Stimulated activated CD4-positive, alpha-beta T cell treated with anti-CD3 and anti-CD28 coated beads, Interleukin-1b, Interleukin-23, amount 100 ng/mL, for 24 hours (primary cell): ENCODE results near the gene SLC2A13.
"Not testable (repeated sequence)": the region's sequence is repeated elsewhere in the genome, so short reads cannot be mapped to it uniquely, and the experiment has no call there.

Source experiments
- DNase-seq, 4 experiments: peaks; one replicate each; pipeline ENCODE4 v3.0.0-alpha.2; 2020; ENCODE audit warnings: low read depth in 4 of 4, low spot score in 1 of 4

SLC2A13 gene

DNA sequence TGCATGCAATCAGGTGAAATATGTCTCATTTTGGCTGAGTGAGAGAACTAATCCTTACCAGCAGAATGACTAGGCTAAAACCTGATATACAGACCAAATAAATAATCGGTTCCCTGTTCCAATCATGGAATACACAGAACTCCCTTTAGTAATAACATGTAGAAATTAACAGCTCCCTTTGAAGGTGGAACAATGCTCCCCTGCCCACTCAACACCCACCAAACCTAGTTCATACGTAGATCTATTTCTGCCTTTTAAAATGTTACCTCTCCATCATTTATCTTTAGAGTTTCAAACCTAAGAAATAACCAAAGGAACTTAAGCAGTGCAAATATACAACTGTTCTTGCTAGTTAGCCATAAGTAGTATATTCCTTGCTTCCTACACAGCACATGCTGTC, 332.6 kb downstream of the SLC2A13 start:
- no peak for DNase-seq

DNA sequence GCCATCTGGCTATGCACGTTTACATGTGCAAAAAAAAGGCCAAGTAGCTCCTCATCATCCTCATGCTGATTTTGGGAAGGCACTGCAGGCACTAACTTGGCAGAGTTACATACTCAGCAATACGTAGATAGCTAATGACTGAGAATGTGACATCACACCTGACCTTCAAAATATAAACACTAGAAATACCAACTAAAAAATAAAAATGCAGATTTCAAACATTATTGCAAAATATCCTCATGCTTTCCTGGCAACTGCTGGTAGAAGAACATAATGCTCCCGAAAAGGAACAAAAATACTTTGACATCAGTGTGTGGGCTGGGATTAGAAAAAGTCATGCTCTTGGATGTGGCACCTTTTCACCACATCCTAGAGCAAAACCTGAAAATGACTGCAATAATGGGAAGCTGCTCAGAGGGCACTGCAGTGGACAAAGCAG, 333.0 kb downstream of the SLC2A13 start:
- no peak for DNase-seq

DNA sequence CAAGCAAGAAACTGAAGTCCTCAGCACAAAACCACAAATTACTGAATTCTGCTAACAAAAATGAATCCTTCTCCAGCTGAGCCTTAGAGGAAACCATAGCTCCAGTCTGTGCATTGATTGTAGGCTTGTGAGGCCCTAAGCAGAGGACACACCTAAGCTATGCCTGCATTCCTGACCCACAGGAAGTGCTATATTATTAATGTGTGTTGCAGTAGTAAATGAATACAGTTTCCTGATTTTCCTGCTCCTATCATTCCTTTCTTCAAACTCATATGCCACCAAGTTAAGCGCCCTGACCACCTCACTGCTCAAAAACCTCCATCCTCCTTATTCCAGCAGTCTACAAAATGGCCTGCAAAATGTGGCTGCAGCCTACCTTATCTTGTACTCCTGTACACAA, 334.4 kb downstream of the SLC2A13 start:
- DNase-seq: no peak

DNA sequence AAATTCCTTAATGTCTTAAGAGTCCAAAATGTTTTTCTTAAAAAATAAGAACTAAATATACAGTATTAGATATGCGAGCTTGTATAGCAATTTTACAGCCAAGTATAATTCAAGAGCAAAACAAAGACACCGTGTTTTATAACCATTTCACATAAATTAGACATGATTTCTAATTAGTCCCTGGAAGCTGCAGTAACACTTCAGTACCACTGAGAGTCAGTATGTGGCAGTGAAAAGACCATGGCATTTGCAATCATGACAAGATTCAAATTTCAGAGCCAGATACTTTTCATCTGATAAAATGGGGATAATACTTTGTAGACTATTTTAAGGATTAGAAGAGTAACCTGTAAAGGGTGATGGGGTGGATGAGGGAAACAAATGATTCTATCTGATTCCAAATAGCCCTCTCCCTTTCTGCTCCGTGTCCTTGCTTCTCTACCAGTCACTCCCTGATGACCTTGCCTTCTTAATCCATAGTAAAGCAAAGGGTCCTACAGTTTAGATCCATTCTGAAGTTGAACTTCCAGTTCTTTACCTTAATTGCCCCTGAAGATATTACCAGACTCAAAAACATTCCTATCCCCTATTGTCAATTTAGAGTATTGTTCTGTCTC, 340.8 kb downstream of the SLC2A13 start:
- no peak for DNase-seq

DNA sequence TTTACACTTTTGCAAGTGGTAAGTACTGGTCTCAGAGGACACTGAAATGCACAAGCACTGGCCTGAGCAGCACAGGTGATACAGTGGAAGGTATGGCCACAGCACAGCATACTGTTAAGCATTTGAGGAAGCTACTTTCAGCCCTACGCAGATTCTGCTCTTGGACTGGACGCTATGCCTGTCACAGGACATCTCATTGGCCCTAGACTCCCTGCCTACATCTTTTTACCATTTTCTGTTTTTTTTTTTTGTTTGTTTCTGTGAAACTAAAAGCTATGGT, 342.1 kb downstream of the SLC2A13 start:
- DNase-seq: no peak

DNA sequence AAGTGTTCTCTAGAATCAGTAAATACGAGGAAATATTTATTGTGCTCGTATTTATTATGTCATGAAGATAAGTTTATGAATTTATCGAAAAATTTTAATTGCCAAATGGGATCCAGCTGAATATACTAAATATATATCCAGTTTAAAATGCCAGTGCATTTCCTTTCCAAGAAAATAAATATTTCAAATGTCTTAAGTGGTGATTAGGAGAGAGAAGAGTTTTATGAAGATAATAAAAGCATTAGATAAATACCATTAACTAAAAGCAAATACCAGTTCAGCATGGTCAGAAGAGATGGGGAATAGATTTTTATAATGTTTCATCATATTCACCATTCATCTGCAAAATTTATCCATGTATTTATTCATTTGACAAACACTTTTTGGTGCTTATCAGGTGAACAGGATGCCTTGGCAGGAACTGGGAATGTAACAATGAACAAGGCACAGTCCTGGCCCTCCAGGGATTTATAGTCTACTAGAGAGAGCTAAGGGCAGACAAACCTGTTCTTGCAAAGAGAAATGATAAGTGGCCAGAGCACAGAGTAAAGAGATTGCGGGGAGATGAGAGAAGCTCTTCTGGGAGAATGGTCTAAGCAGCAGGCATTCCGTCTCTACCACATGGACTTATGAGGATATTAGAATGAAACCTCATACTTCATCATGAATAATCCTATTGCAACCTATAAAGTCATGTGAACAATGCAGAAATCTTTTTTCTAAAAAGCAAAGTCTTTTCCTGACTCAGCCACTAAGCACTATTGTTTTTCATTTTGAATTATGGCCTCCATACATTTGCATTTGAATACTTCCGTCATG, 342.6 kb downstream of the SLC2A13 start:
- DNase-seq: no peak

DNA sequence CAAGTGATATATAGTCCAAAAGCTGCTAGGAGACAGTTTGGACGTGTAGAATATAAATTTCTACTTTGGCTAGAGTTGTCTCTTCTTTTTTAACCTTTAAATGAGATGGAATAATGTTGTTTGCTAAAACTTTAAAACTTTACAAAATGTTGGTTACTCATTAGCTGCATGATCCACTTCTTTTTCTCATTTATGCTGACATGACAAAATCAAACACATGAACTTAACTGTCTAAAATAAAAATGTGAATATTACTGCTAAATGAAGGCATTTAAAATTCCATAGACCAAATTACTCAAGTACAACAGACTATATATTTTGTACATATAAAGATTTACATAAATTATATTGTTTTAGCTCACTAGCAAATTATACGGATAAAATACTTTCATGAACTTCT, 350.4 kb downstream of the SLC2A13 start:
- DNase-seq: no peak

DNA sequence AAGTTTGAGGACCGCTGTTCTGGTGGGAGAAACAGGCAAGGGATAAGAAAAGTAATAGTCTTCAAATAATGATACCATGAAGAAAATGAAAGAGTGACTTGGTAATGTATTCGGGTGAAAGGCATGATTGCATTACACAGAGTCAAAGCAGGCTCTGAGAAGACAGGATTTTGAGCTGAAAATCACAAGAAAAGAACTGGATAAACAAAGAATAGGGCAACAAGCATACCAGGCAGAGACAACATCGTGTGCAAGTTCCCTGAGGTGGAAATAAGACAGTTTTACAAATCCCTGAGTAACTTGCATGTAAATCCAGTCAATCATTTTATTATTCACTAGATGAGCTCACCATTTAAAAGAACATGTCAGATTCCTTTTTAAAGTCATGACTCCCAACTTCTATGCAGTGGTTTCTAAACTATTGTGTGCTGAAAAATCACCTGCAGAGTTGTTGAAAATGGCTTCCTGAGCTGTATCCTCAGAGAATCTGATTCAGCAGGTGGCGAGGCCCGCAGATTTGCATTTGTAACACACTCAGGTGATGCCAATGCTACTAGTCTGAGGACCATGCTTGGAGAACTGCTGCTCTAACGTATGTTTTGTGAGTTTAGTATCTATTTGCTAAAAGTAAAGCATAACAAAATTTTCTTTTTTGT, 353.3 kb downstream of the SLC2A13 start:
- no peak for DNase-seq

DNA sequence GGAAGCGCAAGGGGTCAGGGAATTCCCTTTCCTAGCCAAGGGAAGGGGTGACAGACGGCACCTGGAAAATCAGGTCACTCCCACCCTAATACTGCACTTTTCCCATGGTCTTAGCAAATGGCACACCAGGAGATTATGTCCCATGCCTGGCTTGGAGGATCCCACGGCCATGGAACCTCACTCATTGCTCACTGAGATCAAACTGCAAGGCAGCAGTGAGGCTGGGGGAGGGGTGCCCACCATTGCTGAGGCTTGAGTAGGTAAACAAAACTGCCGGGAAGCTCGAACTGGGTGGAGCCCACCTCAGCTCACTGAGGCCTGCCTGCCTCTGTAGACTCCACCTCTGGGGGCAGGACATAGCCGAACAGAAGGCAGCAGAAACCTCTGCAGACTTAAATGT, 359.7 kb downstream of the SLC2A13 start:
- DNase-seq: not testable (repeated sequence)

DNA sequence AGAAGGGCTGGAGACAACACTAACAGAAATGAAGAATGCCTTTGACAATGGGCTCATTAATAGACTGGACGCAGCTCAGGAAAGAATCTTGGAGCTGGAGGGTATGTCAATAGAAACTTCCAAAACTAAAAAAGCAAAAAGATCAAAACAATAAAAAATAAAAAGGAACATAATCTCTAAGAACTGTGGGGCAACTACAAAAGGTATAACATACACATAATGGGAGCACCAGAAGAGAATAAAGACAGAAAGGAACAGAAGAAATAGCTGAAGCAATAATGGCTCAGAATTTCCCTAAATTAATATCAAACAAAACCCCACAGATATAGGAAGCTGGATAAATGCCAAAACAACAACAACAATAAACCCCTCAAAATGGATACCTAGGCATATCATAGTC, 362.2 kb downstream of the SLC2A13 start:
- DNase-seq: no peak

DNA sequence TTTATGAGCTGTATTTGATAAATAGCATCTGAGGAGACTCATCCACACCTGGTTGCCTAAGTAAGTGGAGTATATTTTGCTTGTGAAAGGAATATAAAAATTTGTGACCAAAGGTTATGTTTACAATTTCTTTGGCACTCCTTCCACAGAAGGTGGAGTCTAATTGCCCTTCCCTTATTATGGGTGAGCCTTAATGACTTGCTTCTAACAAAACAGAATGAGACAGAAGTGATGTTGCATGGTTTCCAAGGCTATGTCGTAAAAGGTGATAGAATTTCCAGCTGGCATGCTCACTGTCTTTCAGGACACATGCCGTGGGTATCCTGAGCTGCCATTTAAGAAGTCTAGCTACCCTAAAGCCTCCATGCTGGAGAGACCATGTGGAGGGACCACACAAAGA, 369.5 kb downstream of the SLC2A13 start:
- no peak for DNase-seq

DNA sequence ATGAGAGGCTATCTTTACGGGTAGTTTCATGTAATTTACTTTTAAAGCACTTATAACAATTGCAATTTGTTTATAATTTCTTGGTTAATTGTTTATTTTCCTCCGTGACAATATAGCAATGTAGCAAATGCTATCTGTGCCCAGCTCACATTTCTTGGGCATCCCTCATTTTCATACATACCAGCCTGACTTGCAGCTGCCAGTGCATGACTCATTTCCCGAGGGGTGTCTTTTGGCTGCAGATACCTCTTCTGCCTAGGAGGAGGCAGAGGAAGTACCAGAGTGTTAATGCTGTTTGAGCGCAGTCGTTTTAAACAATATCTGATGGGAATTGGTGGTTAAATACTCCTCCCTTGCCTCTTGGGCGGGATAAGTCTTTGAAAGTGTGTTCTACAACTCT, 382.1 kb downstream of the SLC2A13 start:
- no peak for DNase-seq

DNA sequence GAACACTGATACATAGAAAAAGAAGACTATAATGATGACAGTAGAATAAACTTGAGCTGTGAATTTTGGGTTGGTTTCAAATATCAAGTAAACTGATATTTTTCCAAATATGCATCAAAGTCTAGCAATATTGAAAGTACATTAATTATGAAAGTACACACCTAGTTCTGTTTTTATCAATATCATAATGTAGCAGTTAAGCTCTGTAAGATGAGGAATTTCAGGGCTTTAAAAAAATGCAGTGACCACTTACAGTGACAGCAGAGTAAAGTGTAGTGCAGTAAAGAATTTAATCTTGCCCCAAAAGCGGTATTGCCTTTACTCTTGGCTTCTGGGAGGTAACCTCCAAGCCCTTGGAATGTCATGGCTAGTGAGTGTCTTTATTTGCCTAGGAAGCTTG, 383.4 kb downstream of the SLC2A13 start:
- no peak for DNase-seq

DNA sequence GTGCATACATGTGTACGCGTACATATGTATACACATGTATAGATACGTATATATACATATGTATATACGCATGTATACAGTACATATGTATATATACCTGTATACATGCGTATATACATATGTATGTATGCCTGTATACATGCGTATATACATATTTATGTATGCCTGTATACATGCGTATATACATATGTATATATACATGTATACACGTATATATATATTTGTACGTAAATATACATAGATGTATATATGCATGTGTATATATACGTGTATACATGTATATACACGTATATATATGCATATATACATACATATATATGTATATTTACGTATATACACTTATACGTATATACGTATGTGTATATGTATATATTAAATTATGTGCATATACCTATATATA, 392.3 kb downstream of the SLC2A13 start:
- no peak for DNase-seq

DNA sequence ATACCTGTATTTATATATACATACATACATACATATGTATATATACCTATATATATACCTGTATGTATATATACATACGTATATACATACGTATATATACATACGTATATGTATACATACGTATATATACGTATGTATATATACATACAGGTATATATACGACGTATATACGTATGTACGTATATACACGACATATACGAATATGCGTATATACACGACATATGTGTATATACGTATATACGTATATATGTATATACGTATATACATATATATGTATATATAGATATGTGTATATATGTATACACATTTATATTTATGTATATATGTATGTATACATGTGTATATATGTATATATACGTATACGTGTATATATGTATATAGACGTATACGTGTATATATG, 393.5 kb downstream of the SLC2A13 start:
- DNase-seq: no peak
